ENCODE measurements around the gene CISTR.
"Not testable (repeated sequence)": the region's sequence is repeated elsewhere in the genome, so short reads cannot be mapped to it uniquely, and the experiment has no call there.

Gene CISTR

DNA sequence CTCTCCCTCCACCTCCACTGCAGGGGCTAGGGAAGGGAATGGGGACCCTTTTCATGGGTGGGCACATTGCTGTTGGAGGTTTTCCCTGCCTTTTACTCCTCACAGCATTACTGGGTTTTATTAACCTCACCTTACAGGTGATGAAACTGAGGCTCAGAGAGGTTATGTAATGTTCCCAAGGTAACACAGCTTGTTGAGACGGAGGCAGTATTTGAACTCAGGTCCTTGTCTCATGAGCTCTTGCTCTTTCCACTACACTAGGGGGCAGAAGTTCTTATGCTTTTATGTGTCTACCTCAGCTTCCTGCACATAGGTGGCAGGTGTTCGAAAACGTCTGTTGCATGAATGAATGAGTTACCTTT, 11.7 kb downstream of the CISTR start:
- DNase-seq, result no peak

DNA sequence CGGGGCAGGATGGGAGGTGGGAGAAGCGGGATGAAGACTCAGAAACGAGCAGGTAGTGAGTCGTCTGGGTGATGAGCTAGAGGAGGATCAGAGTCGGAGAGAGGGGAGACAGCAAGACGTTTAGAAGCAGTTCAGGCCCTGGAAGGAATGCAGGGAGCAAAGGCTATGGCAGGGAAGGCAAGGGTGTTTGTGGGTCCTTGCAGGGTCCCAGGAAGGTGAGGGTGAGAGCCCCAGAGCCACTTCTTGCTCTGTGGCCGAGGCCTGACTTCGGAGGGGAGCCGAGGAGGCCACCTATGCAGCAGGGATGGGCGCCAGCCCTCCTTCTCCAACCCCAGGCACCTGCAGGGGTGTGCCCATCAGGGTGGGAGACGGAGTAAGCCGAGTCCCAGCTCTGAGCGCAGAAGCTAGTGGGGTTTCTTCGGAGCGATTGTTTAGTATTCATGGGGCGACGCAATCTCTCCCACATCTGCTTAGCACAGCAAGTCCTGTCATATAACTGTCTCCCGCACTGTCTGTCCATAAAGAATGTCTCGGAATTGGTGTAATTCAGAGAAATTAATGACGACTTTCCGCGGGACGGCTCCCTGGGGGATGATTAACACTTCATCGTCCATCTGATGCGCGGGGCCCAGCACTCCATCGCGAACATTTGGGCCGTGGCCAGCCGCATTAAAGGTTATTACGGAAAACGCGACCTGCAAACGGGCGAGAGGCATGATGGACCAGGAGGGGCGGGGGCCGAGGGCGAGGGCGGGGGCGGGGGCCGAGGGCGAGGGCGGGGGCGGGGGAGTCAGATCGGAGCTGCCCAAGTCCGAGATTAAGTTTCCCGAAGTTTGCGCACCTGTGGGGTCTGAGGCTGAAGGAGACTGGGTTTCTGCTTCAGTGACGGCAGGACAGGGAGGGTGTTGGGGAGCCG, 12.3 kb downstream of the CISTR start:
- no peak for DNase-seq

DNA sequence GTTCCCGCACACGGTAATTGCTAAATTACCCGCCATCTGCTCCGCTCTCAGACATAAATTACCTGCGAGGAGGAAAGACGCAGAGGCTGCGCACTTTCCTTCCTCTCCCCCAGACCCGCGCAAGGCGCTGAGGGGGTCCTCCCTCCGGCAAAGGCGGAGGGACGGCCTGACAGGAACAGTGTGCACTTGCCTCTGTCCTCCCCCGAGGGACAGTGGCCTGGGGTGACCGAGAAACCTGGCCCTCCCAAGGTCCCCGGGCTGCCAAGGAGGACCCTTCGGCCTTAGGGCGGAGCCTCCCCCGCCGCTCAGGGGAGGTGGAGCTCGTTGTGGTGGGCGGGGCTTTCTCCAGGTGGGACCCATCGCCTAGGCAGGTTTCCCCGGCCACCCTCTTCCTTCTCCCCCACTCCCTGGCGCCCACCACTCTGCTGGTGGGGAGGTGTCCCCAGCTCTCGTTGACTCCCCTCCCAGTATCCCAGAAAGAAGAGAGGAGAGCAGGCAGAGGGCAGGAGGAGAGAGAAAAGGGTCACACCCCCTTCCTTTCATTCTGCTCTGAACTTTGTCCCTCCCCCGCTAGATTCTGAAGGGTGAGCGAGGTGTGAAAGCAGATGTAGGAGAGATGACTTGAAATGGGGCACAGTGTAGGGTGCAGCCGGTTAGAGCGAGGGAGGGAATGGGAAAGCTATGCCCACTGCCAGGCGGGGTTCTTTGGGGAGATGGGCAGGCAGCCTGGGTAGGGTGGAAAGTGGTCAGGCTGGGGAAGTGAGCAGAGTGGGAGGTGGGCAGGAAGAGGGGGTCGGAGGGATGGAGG, 13.2 kb downstream of the CISTR start:
- no peak for DNase-seq

DNA sequence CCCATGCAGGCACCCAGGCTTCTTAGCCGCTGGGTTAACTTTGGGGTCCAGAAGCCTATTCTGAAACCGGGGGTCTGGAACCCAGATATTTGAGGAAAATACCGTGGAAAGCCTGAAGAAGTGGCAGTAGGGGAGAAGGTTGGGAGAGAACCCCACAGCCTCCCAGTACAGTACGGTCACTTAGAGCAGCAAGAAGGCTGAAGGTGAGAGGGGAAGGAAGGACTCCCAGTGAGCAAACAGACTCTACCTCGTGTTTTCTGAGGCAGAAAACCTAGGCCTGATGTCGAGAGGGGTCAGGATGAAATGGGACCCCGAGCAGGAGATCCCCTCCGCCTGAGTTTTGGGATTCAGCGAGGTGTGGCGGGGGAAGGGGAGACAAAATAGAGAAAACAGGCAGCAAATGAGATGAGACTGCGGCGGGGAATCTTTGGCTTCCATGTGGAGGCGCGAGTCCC, 13.8 kb downstream of the CISTR start:
- DNase-seq, result no peak

DNA sequence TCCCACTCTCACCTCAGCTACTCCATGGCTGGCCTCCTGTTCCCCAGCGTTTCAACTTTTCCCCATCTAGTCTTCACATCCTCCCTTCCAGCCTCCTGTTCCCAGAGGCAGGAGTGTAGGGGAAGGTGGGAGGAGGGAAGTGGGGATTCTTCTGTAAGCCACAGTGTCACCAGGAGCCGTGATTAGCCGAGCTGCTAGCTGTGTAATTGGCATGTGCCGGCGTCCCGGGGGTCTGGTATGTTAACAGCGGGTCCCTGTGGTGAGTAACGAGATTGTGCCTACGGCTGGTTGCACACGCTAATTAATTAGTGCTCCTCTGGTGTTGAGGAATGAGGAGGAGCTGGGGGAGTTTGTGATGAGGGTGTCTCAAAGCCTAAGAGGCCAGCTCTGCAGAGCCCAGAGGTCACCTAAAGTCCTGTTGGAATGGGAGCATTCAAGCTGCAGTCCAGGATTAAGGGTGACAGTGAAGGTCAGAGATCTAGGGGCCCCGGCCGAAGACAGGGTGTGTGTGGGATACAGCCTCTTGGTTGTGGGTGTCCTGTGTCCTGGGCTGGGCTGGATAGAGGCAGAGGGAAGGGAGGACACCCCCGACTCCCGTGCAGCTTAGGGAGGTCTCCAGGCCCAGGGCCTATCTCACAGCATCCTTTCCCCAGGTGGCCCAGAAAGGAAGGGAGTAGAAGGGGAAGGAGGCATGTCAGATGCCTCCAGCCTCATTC, 14.5 kb downstream of the CISTR start:
- no peak for DNase-seq

DNA sequence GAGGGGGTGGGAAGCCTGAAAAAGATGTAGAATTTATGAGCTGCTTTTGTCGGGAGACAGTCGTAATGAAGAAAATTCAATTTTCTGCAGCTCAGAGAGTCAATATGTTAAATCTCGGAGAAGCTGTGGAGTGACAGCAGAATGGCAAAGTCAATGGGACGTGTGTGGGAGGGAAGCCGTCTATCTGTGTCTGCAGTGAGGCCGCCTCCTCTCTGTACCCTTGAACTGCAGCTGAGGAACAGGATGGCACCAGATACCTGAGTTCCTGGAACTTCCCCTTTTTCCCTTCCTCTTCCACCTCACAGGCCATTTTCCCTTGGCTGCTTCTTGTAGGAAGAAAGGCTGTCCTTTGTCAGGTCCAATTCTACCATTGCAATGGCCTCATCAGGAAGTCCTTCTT, 15.2 kb downstream of the CISTR start:
- no peak for DNase-seq

DNA sequence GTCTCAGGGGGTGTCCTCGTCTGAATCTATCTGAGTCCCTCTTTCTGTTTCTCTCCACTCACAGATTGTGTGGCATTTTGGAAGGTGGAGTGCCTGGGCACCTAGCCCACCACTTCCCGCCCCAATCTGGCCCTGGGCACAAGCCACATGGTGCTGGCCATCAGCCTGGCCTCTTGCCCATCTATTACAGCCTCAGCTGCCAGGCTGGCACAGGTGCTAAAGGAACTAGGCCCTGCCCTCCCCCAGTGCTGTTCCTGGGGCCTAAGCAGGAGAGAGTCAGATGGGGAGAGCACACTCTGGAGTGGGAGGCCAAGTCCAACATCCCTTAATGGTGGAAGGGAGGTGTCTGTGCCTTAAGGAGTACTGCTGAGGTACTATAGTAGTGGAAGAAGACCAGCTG, 16.2 kb downstream of the CISTR start:
- DNase-seq, result no peak

DNA sequence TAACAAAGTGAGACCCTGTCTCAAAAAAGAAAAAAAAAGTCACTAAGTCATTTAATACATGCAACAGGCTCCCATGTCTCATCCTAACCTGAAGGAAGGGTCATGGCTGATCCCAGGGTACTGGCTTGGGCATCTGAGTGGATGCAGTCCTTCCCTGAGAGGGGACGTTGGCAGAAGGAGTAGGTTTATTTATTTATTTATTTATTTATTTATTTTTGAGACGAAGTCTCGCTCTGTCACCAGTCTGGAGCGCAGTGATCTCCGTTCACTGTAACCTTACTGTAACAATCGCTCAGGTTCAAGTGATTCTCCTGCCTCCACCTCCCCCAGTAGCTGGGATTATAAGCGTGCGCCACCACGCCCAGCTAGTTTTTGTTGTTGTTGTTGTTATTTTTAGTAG, 17.4 kb downstream of the CISTR start:
- DNase-seq, result no peak

DNA sequence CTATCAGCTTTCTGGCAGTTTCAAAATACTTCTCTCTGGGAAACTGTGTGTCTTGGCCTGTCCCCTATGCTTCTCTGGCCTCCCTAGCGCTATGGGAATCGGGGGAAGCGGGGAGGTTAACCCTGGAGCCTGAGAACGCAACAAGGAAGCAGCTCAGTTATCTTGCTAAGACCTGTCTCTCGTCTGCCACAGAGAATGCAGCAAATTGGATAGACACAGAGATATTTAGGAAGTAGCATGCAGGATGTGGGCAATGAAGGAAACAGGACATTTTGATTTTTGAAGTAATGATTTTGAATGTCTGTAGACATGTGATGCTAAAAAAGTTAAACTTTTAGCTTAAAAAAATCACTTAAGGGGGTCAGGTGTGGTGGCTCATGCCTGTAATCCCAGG, 18.0 kb downstream of the CISTR start:
- DNase-seq, result no peak

DNA sequence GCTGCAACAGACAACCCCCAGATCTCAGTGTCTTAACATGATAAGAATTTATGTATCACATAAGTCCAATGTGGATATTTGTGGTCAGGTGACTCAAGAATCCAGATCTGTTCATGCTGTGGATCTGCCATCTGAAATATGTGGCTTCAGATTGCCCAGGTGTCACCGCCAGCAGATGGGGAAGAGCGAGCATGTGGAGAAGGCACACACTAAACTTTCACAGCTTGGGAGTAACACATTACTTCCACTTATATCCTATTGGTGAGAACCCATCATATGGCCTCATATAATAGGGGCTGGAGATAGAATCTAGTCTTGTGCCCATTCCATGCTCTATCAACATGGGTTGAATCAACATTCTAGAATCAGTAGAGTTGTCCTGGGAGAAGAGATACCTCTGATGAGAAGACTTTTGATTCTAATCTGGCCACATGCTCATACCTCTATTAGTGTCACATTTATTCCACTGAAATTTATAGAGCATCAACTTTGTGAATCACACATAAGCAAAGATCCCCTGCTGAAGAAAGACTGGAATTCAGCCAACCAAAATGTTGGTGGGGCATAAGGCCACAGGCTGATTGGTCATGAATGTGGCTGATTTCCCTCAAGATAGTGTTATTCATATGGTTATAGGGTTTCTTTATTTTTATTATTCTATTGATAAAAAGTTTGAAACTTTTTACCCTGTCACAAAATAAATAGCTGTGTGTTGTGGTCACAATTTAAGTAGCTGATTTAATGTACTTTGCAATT, 18.6 kb downstream of the CISTR start:
- no peak for DNase-seq

DNA sequence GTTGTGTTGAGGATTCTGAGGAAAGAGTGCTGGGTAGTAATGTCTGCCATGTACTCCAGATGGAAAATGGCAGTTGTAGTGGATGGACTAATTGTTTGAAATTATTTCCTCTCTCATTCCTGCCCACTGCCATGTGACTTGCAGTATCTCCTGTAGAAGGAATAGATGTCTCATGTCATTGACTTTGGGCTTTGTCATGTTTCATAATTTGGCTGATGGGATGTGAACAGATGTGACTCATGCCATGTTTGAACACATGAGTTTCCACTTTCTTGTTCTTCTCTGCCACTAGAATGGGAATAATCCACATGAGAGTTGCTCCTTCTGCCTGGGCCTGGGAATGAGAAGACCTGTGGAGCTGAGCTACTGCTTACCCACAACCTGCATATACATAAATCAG, 22.1 kb downstream of the CISTR start:
- no peak for DNase-seq

DNA sequence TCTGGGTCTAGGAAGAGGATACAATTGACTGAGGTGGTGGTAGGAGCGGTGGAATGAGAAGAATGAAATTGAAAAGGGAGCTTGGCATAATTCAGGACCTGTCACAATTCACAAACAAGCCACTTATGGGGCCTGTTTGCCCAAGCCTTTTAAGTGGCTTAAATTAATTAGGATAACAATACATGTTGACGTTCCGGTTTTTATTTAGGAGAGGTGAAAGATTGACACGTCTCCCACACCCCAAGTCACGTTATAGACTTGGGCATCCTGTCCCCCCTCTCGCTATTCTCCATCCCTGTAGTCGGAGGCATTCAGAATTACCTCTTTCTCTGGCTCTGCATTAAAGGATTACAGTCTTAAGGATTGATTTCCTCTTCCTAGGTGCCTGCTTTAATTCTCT, 23.6 kb downstream of the CISTR start:
- DNase-seq, result no peak

DNA sequence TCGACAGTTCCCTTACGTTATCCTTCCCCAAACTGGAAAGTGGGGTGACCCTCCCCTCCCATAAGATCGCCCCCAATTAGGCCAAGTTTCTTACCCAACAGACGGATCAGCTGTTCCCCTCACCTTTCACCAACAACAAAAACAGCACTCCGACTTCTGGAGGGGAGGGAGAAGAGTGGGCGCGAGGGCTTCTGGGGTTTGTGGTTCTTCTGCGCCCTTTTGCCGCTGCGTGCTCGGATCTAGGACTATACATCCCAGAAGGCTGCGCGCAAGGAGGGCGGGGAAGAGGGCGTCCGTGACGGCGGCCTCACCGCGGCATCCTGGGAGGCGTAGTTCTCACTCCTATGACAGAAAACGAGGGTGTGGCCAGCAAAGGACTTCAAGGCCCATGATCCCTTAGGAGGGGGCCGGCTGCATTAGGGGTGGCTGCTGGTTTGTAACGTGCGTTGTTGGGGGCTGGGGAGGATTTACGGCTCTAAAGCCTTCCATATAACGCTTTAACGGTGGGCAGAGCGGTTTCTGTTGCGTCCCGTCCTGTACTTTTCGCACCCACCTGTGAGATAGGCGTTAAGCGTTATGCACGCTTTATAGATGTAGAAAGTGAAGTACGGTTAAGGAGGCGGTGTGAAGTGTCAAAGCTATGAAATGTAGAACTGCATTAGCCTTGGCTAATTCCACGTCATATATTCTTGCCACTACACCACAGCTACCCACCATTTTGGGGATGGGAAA, 24.3 kb downstream of the CISTR start, which contains the start of gene CALCOCO1:
Gene CALCOCO1, minus strand, starts transcription at position 143 of the 732 bp plus-strand sequence. CDS start 2,210 bp downstream, outside the sequence.
- DNase-seq, result peak; percentile 97

DNA sequence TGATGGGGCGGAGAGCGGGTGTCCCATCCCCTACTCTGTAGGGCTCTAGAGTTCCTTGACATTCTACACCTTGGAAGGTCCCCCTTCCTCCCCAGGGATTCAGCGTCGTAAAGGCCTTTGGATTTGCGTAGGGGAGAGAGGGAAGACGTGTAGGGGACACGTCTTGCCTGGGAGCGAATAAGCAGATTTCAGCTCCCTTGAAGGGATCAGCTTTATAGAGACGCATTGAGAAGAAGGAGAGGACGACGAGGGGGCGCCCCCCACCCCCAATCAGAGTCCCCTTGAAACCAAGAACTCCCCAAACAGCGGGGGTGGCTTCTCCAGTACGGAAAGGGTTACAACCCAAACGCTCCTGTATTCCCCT, 24.9 kb downstream of the CISTR start:
- DNase-seq, result no peak

DNA sequence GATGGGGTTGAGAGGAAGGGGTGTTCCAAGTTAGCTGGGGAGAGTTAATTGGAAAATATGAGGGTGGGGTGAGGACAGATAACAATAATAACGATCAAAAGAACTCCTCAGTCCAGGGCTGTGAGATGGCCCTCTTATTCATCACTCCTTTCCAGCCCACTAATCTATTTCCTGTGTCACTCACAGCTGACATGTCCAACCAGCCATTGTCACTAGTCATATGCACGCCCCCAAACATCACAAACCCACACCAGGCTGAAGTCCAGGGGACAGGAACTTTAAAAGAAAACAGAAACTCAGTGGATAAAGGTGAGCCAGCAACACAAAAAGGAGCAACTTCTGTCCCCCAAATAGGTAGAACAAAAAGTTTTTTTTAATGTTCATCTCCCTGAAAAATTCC, 25.4 kb downstream of the CISTR start:
- no peak for DNase-seq

DNA sequence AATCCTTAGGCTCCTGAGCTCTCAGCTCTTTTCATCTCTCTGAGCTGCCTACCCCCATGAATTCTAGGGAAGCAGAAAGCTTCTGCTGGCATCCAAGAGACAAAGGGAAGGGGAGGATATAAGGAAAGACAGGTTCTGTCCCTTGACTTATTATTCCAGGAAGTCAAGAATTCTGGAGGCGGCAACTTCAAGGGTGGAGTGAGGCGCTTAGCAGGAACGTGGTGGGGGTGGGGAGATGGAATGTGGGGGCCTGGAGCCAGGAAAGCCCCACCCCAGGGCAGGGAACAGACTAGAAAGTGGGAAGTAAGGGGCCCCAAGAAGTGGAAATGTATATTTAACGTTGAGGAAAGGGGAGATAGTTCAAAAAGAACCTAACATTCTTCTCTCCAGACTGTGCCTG, 26.0 kb downstream of the CISTR start:
- DNase-seq, result no peak

DNA sequence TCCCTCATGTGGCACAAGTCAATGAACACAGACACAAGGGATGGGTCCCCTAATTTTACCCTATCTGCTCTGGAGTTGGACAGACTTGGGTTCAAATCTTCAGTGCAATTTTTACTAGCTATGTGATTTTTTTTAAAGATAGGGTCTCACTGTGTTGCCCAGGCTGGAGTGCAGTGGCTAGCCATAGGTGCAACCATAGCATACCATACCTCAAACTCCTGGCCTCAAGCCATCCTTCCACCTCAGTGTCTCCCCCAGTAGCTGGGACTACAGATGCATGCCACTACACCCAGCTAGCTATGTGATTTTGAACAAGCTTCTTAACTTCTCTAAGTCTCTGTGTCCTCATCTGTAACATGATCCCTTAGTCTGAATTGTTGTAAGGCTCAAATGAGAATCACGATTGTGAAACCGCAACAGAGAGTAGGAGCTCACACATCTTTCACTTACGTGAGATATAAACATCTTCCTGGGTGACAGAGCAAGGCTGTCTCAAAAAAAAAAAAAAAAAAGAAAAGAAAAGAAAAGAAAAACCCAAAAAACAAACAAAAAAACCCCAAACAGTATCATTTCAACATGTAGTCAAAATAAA, 29.2 kb downstream of the CISTR start:
- DNase-seq, result no peak

DNA sequence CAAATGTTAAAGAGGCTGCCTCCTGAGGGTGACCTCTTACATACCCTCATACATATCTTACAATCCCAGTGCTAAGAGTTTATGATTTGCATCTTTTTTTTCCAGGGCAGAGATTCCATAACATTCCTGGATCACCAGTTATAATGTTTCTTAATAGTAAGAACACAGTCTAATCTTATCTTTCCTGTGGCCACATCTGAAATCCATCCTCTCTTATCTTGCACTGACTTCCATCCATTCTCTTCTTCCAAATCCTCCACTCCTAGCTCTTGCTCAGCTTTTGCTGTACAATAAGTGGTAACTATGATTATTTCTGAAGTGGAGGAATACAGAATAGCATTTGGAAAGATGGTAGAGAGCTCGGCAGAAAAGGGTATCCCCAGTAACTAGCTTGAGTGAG, 30.8 kb downstream of the CISTR start:
- no peak for DNase-seq

DNA sequence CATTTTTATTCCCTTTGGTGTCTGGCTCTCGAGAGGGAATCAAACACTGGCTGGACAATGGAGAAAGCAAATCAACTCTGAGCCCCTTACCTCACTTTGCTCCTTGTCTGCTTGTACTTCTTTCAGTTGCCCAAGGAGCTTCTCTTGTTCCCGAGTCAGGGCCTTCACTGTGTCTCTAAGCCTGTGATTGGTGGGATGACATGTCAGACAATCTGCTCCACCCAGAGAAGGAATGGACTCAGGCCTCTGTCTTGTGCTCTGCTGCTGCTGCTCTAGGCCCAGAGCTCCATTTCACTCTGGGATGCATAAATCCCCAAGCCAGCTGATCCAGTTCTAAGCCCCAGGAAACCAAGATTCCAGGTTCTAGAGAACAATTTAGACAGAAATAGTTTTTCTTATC, 32.1 kb downstream of the CISTR start:
- no peak for DNase-seq

DNA sequence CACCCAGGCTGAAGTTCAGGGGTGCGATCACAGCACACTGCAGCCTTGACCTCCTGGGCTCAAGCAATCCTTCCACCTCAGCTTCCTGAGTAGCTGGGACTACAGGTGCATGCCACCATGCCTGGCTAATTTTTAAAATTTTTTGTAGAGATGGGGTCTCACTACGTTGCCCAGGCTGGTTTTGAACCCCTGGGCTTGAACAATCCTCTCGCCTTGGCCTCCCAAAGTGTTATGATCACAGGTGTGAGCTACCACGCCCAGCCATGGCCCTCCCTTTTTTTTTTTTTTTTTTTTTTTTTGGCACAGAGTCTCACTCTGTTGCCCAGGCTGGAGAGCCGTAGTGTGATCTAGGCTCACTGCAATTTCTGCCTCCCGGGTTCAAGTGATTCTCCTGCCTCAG, 33.2 kb downstream of the CISTR start:
- DNase-seq, result not testable (repeated sequence)

DNA sequence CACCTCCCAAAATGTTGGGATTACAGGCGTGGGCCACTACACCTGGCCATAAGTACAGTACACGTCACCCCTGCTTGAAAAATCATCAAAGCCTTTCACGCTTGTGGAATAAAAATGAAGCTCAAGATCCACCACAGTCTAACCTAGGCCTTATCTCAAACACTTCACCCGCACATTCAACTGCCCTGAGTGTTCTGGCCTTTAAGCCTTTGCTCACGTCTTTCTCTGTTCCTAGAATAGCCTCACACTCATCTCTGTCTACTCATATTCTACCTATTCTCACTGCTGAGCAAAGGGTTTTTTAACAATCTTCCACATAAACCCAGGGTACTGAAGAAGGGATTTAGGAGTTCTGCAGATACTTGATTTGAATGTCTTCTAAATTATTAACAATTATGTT, 34.5 kb downstream of the CISTR start:
- no peak for DNase-seq

DNA sequence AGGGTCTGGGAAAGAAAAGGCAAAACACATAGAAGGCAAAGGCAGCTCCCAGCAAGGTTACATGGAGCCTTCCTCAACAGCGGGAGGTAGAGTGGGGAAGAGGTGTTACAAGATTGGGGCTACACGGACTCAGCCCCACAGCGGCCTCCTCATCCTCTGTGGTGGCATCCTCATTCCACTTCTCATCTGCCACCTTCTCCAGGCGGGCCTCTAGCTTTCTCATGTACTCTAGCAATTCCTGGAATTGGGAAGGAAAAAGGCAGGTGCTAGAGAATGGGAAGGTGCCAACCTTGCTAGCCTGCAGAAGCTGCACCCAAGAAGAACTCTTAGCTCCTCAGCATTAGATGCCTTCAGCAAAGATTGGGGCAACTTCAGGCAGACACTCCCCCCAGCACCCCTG, 37.8 kb downstream of the CISTR start:
- no peak for DNase-seq

Data from NCI-H1417 treated with DMSO at 0.1 percent for 48 hours (cell line).